HG03442 (cell line): ENCODE results near the gene CAPN15.

Experiments used
- ATAC-seq: cut with Tn5 transposase; IDR thresholded peaks from one replicate; pipeline ENCODE4 v1.9.1; 2021; ENCODE audit warnings: mild to moderate bottlenecking, moderate library complexity; ENCODE audit not compliant: unreplicated experiment

CAPN15 gene

DNA sequence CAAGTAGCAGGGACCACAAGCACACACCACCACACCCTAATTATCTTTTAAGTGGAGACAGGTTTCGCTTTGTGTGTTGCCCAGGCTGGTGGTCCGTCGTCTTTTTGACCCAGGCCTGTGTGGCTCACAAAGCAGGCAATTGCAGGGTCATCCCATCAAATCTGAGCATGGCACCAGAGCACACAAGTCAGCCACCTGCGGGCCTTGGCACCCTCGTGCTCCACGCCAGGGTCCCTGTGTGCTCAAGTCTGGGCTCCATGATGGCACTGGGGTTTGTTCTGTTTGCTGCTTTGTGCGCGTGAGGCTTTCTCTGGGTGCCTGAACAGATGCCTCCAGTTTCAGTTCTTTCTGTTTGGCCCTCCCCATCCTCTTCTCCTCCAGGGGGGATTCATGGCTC, 2.4 kb upstream of the CAPN15 start:
- ATAC-seq, result no peak

DNA sequence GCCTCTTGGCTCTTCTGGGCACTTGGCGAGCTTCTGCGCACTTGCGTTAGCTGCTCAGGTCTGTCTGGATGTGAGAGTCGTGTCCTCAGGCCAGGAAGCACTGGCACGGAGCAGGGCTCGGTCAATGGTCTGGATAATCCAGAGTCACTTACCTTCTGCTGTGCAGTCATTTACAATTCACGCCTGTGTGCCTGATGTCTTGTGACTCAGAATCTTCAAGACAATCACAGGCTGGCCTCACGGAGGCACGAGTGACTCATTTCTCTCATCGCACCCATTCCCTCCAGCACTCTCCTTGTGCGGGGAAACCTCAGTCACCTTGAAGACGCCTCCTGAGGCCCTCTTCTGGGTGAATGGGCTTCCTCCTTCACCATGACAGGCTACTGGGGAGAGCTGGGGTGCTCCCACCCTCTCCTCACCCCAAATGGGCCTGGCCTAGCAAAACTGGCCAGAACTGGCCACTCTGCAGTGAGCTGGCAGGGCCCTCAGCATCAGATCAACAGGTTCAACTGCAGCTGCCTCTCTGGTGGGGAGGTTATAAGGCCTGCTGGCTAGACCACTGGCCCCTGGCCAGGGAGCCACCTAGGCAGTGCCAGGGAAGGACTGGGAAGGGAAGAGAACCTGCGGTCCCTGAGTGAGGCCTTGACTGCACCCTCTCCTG, 1.9 kb upstream of the CAPN15 start:
- ATAC-seq, result no peak

DNA sequence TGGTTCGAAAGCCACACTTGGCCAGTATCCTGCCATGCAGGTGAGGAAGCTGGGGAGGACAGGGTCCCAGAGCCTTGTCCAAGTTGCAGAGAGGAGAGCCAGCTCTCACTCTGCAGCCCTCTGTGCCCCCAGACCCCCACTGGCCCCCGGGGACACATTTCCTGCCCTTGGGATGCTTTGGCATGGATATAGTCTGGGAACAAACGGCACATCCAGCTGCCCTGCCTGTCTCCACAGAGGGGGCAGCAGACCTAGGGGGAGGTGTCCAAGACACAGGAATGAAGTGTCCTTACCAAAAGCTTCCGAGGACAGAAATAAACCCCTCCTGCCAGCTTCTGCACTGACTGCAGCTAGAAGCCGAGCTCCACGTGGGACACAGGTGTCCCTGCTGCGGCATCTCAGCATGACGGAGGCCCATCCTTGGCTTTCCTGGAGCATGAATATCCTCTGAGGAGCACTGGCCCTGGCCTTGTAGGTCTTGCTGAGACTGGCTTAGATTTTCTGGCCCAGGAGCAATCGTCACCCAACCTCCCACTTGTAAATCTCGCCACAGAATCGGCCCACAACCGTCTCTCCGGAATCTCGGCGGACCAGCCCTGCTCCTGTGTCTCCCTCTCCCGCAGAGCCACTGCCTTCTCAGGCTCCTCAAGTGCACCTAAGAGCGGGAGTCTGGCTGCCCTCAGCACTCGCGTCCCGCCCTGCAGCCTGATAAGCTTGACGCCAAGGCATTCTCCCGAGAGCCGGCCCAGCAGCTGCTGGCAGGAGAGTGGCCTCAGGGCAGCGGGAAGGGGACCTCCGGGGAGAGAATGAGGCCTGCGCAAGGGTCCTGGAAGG, 1.1 kb upstream of the CAPN15 start:
- ATAC-seq, result no peak

DNA sequence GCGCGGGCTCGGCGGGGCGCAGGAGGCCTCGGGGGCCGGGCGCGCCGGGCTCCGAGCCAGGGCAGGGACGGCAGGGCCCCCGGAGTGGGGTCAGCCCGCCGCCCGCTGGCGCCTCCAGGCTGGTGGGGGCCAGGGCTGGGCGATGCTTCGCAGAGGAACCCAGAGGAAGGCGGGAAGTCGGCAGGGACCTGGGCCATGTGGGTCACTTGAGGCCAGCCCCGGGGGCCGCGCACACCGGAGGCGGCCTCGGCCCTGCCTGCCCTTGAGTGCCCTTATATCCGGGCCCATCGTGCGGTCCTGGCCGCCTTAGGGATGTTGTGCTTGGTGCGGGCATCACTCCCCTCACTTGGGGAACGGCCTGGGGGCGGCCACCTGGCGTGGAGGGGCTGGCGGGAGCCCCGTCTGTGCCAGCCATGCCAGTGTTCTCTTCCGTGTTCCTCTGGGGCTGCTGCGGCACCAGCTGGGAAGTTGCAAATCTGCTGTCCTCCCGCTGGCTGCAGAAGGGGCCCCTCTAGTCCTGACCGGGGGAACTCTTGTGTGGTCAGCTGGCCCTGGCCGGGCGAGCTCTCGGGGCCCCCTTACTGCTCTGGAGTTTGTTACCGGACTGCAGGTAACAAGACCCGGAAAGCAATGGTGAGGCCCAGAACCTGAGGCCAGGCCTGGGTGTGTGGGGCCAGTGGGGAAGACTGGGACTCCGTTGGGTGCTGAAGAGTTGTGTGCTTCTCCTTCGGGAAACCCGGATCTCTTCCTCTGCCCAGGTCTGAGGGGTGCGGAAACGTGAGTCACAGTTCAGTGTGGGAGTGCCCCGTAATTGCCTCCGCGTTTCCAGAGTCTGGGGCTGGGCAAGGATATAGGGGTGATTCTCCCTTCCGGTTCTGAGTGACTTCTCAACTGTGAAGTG, 849 bp downstream of the CAPN15 start:
- peak; percentile 10 for ATAC-seq

DNA sequence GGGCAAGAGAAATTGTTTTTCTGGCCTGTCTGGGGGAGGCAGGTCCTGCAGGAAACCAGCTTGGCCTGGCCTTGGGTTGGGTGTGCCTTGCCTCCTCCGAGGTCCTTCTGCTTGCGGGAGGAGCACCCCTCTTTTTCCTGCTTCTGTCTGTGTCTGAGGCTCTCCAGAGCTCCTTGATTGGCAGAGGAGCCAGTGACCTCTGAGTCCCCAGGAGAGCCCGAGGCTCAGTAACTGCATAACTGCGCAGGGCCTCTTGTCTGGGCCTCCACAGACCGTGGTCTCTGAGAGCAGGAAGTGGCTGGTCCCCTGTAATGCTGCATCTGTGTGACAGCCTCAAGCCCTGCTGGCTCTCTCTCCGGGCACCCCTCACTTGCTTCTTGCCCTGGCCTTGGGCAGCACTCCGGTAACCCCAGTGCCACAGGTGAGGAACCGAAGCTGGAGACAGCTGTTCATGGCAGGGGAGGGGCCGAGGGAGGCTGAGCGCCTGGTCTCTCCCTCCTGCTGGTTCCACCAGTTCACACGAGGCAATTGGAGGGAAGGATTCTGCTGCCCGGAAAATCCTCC, 1.6 kb downstream of the CAPN15 start:
- no peak for ATAC-seq

DNA sequence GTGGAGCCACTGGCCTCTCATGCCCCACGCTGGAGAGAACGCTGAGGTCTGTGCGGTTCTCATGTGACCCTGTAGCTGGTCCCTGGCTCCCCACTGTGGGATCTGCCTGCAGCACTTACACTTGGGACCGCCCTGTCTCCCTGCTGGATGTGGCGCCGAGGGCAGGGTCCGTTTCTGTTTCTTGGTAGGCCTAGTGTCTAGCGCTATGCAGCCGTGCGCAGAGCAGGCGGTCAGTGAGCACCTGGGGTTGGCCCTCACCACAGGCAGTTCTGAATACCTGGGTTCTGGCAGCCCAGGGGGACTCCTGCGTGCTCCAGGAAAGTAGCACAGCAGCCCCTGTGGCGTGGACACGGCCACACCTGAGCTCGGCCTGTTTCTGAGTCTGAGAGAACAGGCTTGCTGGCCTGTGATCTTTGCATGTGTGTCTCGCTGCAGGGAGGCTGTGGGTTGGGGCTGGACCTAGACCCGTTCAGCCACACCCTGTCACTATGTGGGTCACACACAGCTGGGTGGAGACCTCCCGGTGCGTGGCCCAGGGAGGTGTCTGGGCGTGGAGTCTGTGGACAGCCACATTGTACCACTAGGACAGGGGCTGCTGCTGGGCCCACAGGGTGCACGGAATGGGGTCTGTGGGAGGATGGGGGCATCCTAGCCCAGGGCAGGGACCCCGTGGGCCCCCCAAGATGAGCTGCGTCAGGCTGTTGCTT, 2.8 kb downstream of the CAPN15 start:
- ATAC-seq, result no peak

DNA sequence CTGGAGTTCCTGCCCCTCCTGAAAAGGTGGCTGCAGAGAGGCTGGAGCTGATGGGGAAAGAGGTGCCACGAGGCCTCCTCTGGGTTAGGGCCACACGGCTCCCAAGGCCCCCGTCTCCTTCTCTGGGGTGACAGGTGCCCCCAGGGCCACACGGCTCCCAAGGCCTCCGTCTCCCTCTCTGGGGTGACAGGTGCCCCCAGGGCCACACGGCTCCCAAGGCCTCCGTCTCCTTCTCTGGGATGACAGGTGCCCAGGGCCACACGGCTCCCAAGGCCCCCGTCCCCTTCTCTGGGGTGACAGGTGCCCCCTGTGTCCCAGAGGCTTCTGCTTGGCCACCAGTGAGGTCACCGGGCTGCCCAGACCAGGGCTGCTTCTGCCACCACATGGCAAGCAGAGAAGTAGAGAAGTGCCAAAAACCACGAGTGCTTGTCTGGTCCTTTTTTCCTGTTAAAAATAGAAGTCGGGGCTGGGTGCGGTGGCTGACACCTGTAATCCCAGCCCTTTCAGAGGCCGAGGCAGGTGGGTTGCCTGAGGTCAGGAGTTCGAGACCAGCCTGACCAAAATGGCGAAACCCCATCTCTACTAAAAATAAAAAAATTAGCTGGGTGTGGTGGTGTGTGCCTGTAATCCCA, 4.1 kb downstream of the CAPN15 start:
- no peak for ATAC-seq

DNA sequence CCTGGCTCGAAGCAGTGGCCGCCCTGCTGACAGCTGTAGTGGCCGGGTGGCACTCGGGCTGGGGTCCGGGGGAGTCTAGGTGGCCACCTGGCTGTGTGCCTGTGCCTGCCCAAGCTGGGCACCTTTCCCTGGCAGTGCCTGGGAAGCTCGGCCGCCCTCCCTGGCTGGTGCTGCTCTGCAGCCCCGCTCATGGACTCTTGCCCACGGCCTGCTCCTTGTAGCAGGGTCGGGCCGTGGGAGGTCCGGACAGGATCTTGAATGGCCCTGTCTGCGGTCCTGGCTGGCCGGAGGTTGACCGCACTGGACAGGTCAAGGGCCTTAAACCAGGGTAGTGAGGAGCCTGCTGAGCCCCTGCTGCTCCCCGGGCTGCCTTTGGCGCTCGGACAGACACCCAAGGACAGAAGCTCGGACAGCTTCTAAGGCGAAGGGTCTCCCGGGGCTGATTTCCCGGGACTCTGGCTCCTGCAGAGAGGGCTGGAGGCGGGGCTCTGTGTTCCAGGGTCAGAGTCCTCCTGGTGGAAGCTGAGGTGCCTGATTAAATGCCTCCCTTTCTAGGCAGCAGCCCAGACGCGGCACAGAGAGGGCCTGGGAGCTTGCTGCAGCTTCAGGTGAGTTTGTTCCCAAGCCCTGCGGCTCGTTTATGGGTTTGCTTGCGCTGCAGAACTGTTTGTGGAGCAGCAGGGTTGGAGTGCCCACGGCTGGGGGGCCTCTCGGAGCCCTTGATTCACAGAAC, 6.0 kb downstream of the CAPN15 start:
- ATAC-seq, result no peak

DNA sequence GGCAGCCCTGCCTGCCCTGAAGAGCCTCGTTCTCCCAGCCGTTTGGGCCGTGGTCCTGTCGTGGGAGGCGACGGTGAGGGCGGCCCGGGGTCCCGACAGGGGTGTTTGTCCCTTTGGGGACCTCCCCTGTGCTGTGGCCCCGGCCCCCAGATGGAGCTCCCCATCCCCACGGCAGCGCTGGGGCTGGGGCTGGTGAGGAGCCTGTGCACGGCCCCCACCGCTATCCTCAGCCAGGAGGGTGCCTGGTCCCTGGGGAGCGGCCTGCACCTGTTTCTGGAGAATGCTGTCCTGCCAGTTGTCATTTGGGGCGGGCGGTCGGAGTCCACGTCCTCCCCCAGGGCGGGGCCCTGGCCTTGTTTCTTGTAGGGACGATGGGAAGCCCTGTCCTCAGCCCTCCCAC, 6.6 kb downstream of the CAPN15 start:
- ATAC-seq, result no peak

DNA sequence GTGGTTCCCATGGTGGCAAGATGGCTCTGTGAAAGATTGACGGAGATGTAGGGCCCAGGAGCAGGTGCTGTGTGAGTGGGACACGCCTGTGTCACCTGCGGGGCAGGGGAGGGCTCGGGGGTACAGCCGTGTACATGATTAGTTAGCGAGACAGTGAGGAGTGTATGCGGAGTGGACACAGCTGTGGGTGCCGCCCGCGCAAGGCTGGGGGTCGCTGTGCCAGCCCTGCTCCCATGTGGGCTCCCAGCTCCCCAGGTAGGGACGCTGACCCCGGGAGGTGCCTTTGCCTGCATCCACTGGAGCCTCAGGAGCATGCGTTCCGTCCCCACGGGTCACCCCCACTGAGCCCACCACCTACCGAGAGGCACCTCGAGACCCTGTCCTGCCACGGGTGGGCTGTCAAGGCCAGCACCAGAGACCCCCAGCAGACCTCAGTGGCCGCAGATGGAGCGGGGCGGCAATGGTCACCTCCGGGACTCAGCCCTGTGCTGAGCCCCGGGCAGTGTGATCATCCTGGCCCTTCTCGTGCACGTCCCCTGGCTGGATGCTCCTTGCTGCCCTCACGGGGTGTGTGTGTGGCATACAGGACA, 7.4 kb downstream of the CAPN15 start:
- no peak for ATAC-seq

DNA sequence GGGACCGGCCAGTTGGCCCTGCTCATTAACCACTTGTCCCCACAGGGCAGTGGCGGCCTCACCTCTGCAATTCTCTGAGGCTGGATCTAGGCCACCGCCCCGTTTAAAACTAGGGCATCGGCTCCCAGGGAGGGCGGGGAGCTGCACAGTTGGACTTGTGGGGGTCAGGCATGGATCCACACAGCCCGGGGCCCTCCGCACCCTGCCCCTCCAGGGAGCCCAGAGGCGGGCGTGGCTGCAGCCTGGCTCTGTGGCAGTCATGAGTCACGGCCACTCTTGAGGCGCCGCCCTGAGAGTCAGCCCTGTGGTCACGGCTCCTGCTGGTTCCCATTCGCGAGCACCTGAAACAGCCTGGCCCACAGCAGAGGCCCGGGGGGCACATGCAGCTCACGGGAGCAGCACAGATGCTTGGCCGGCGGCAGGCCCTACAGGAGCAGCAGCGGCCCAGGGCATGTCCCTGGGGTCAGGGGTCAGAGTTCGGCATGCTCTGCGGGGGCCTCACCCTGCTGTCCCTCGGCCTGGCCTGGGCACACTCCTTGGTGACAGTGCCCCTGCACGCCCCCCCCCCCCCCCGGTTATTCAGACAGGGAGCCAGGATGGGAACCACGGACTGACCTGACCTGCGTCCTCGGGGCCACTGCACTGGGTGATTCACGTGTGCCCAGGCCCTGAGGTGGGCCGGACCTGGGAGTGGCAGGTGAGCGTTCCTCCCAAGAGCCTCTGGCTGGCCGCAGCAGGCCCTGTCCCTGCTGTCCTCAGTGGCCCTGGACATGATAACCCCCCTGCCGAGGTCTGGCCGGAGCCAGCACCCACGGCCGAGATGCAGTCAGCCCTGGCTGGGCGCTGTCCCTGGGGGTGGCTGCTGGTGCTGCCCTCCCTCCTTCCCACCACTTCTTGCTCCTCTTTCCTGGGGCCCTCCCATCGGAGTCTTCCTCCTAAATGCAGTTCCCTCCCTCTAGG, 8.2 kb downstream of the CAPN15 start:
- ATAC-seq, result no peak

DNA sequence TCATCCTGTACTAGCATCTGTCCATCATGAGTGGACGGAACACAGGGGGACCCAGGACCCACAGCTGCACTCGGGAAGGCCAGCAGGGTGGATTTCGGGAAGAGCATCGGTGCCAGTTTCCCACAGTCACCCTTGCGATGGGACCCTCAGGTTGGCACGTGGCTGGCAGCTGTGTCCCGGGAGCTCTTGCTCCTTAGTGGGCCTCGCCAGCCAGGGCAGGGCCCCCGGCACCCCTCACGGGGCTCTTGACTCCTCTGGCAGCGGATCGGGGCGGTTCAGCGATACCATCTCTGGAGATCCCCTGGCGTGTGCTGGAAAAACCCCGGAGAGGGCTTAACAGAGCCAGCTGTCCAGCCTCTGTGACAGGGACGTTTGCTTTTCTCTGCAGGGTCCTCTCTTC, 9.2 kb downstream of the CAPN15 start:
- ATAC-seq, result no peak

DNA sequence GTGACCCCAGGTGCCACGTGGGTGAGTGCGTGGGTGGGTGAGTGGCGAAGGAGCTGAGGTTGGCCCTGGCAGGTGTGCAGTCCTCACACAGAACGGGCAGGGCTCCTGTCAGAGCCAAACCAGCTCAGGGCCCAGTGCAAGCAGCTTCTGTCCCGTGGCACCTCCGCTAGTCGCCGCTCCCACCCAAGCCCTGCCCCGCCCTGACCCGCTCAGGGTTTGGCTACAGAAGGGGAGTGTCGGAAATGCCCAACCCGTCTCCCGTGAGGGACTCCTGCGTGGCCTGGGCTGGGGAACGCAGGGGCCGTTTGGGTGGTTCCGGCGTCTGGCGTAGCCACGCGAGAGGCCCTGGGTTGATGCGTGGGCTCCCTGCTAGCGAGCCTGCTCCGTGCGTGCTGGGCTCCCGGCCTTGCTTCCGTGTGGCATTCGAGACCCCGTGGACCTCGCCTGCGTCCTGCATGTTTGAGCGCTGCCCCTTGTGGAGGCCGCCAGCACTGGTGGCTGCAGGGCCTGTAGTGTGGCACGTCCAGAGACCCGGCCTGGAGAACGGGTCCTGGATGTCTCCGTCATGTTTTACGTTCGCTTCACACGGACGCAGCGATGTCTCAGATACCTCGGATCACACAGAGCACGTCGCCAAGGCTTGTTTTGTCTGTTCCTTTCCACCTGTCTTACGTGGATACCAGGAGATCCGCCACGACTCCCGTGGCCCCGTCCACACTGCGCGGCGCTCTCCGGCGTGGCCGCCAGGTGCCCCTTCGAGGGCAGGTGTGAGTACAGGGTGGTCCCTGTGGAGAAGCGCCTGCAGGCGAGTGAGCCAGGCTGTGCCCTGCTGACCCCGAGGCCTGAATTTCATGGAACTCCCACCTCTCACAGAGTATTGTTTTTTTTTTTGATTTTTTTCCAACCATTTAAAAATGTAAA, 10.2 kb downstream of the CAPN15 start:
- no peak for ATAC-seq

DNA sequence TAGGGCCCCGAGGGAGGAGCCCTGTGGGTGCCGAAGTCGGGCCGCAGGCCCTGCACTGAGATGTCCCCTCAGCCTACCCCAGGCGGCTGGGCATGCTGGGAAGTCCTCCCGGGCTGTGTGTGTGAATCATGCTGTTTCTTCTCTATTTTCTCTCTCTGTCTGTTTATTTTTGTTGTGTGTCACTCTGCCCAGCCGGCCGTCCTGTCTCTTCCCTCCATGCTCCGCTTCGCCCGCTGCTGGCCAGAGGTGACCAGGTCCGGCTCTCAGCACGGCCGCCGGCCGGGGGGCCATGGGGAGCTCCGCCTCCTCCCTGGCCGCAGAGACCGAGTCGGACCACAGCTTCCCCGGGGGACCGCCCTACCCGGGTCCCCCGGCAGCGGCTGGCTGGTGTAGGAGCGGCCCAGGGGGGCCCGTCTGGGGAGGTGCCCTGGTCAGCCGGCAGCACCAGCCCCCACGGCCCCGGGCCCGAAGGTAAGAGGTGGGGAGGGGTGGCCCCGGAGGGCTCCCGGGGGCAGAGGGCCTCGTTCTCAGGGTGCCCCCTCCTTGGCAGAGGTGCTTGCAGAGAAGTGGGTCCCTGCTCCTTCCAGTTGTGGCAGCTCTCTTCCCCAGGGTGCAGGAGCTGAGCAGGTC, 12.5 kb downstream of the CAPN15 start:
- ATAC-seq, result no peak

DNA sequence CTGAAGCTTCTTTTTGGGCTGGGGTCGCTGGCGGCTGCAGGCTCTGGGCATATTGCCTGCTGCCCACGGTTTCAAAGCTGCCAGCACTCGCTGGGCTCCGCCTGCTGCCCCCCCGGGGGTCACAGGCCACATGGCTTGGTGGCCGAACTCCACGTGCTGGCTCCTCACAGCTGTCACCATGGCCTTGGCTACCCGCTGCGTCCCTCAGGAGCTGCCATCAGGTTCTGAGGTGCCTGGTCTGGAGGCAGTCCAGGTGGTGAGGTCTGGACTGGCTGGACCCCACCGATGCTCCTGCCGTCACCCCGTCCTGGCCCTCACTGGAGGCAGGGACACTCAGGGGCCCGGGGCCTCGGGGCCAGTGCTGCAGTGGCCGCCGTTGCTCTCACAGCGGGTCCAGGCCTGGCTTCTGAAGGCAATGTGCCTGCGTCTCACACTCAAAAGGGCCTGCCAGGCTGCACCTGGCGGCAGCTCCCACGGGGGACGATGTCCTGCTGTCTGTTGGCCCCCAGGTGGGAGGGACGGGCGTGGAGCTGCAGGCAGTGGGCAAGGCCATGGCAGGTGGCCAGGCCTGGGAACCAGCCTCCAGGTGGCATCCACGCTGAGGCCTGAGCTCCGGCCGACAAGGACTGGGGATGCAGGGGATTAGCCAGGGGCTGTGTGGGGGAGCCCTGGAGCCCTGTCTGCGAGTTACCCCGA, 13.3 kb downstream of the CAPN15 start:
- no peak for ATAC-seq
